Liver (tissue), 9 donors: Measurements from ENCODE around the gene STAC2. TPM values are rescaled to one million over a fixed set of nuclear protein-coding genes. Genes with fewer than 3 reads are reported as not detected.

ENCODE experiments used
- DNase-seq: peaks from one replicate; pipeline ENCODE4 v3.0.0-alpha.2; 2017; ENCODE audit warnings: low spot score
- H3K27ac ChIP-seq, 2 donors: one replicate each; pipeline ENCODE4 v1.7.0; 2013; ENCODE audit warnings: inconsistent platforms in 2 of 2, low read length in 2 of 2, control low read depth in 1 of 2, low read depth in 1 of 2, mild to moderate bottlenecking in 1 of 2
- H3K27me3 ChIP-seq, 4 donors: one replicate each; pipeline versions ENCODE4 v1.6.1 to v1.7.0; 2013; ENCODE audit warnings: low read length in 3 of 4, inconsistent platforms in 1 of 4, mild to moderate bottlenecking in 1 of 4, moderate library complexity in 1 of 4; ENCODE audit not compliant: control insufficient read depth in 4 of 4, insufficient read depth in 4 of 4
- H3K36me3 ChIP-seq, 4 donors: one replicate each; pipeline versions ENCODE4 v1.6.1 to v1.7.0; 2013; ENCODE audit warnings: low read length in 3 of 4, mild to moderate bottlenecking in 3 of 4, low read depth in 1 of 4, moderate library complexity in 1 of 4; ENCODE audit not compliant: control insufficient read depth in 4 of 4, insufficient read depth in 3 of 4
- H3K4me1 ChIP-seq, 4 donors: one replicate each; pipeline versions ENCODE4 v1.6.1 to v1.7.0; 2013; ENCODE audit warnings: low read length in 3 of 4, mild to moderate bottlenecking in 3 of 4, moderate library complexity in 1 of 4; ENCODE audit not compliant: control insufficient read depth in 4 of 4, insufficient read depth in 4 of 4
- H3K4me3 ChIP-seq, 3 donors: one replicate each; pipeline versions ENCODE4 v1.6.1 to v1.7.0; 2013; ENCODE audit warnings: low read length in 3 of 3, control low read depth in 1 of 3, low read depth in 1 of 3, mild to moderate bottlenecking in 1 of 3
- H3K9ac ChIP-seq, 2 donors: one replicate each; pipeline ENCODE4 v1.7.0; 2013; ENCODE audit warnings: low read length in 2 of 2, mild to moderate bottlenecking in 2 of 2, moderate library complexity in 2 of 2, control low read depth in 1 of 2, low read depth in 1 of 2
- H3K9me3 ChIP-seq, 4 donors: one replicate each; pipeline versions ENCODE4 v1.6.1 to v1.7.0; 2013; ENCODE audit warnings: low read length in 3 of 4; ENCODE audit not compliant: control insufficient read depth in 4 of 4
- ATF3 ChIP-seq: IDR thresholded peaks from 2 replicates; pipeline ENCODE4 v1.6.1; 2016; ENCODE audit warnings: antibody characterized with exemption
- EGR1 ChIP-seq, 2 donors: IDR thresholded peaks; 2 replicates each; pipeline ENCODE4 v1.6.1; 2016 to 2018; ENCODE audit warnings: antibody characterized with exemption in 2 of 2, low read depth in 2 of 2
- FOXA2 ChIP-seq: IDR thresholded peaks from 2 replicates; pipeline ENCODE4 v1.6.1; 2016; ENCODE audit warnings: antibody characterized with exemption
- GABPA ChIP-seq, 2 donors: IDR thresholded peaks in 1 of 2; conservative IDR thresholded peaks in 1 of 2; 2 replicates each; pipeline ENCODE4 v1.6.1; 2016; ENCODE audit warnings: antibody characterized with exemption in 2 of 2, mild to moderate bottlenecking in 1 of 2, moderate library complexity in 1 of 2
- HNF4A ChIP-seq, 2 donors: conservative IDR thresholded peaks; 2 replicates each; pipeline ENCODE4 v1.6.1; 2016; ENCODE audit warnings: antibody characterized with exemption in 2 of 2, mild to moderate bottlenecking in 2 of 2
- HNF4G ChIP-seq: IDR thresholded peaks from 2 replicates; pipeline ENCODE4 v1.6.1; 2016; ENCODE audit warnings: antibody characterized with exemption
- JUND ChIP-seq, 2 donors: IDR thresholded peaks; 2 replicates each; pipeline ENCODE4 v1.6.1; 2016; ENCODE audit warnings: antibody characterized with exemption in 2 of 2
- MAX ChIP-seq: IDR thresholded peaks from 2 replicates; pipeline ENCODE4 v1.6.1; 2016; ENCODE audit warnings: antibody characterized with exemption
- NR2F2 ChIP-seq: IDR thresholded peaks from 2 replicates; pipeline ENCODE4 v1.6.1; 2016; ENCODE audit warnings: antibody characterized with exemption
- RXRA ChIP-seq, 2 donors: IDR thresholded peaks; 2 replicates each; pipeline ENCODE4 v1.6.1; 2017 to 2018; ENCODE audit warnings: antibody characterized with exemption in 2 of 2, mild to moderate bottlenecking in 1 of 2
- SP1 ChIP-seq: IDR thresholded peaks from 2 replicates; pipeline ENCODE4 v1.6.1; 2018; ENCODE audit warnings: antibody characterized with exemption, mild to moderate bottlenecking
- TAF1 ChIP-seq: conservative IDR thresholded peaks from 2 replicates; pipeline ENCODE4 v1.6.1; 2016; ENCODE audit warnings: antibody characterized with exemption, mild to moderate bottlenecking
- YY1 ChIP-seq: IDR thresholded peaks from 2 replicates; pipeline ENCODE4 v1.6.1; 2016; ENCODE audit warnings: antibody characterized with exemption, mild to moderate bottlenecking
- ZBTB33 ChIP-seq: IDR thresholded peaks from 2 replicates; pipeline ENCODE4 v1.6.1; 2016; ENCODE audit warnings: antibody characterized with exemption
- WGBS: extraction: QIAGEN DNeasy Blood & Tissue Kit; methylation state at CpG from one replicate; pipeline ENCODE4 v1.1.7; 2013; 5-methylcytosine and 5-hydroxymethylcytosine counted together
- polyA plus RNA-seq, 2 donors: library from polyadenylated mRNA; stranded (reverse) in 1 of 2; unstranded in 1 of 2; fragments of 200-250 nt in 1 of 2; fragments of >200 nt in 1 of 2; fragmentation: Nextera tagmentation in 1 of 2; extraction: Ambion mirVana in 1 of 2; gene quantifications; one replicate each; pipeline versions ENCODE4 v1.2.1 to v1.2.3, GENCODE V29; 2013 to 2015
- total RNA-seq, 2 donors: library from RNA; depleted of rRNA; stranded (reverse); fragments of >200 nt; gene quantifications; one replicate each; pipeline ENCODE4 v1.2.3, GENCODE V29; 2014
- TF ChIP-seq, protein P1 (sequence below): fragments of 150-350 bp; IDR thresholded peaks from 2 replicates; pipeline ENCODE4 v1.5.1; 2017; ENCODE audit warnings: improper control_type of control experiment, low read depth, low read length; ENCODE audit not compliant: missing input control
- donor health status: healthy.
- donor health status: healthy.
- donor health status: healthy.
- donor health status: healthy.
- donor health status: healthy.

STAC2 gene
- total and polyA plus RNA-seq, 4 donors: not detected

- no peak for TF ChIP-seq ZBTB33
- TF ChIP-seq, protein P1, sequence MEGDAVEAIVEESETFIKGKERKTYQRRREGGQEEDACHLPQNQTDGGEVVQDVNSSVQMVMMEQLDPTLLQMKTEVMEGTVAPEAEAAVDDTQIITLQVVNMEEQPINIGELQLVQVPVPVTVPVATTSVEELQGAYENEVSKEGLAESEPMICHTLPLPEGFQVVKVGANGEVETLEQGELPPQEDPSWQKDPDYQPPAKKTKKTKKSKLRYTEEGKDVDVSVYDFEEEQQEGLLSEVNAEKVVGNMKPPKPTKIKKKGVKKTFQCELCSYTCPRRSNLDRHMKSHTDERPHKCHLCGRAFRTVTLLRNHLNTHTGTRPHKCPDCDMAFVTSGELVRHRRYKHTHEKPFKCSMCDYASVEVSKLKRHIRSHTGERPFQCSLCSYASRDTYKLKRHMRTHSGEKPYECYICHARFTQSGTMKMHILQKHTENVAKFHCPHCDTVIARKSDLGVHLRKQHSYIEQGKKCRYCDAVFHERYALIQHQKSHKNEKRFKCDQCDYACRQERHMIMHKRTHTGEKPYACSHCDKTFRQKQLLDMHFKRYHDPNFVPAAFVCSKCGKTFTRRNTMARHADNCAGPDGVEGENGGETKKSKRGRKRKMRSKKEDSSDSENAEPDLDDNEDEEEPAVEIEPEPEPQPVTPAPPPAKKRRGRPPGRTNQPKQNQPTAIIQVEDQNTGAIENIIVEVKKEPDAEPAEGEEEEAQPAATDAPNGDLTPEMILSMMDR: no peak
- no peak for TF ChIP-seq RXRA (IDR thresholded peaks at IDR 0.05)
- TF ChIP-seq MAX: no peak
- Histone ChIP-seq H3K36me3 (no peaks in the 10 kb centered on the region), H3K9me3 (no peaks in the 10 kb centered on the region), H3K9ac (no peak overlapping the region), H3K4me1 (peaks cover under 1 to 6% (median 4%) of the 10 kb centered on the region in 4 donors), H3K4me3 (no peak overlapping the region), H3K27ac (no peak overlapping the region), H3K27me3 (peaks cover 0 to 3% (median 1%) of the 10 kb centered on the region in 4 donors)
- no peak for DNase-seq
- WGBS: 69% methylated on average over 4 of the region's 4 CpGs
These were observed 55.6 kb downstream of the STAC2 start for GRCh38 chr17:39170109-39170508.

GRCh38 chr17:39169518-39169917, 56.2 kb downstream of the STAC2 start:
- DNase-seq: no peak
- no peak overlapping the region for H3K27ac ChIP-seq
- WGBS: 83% methylated on average over 3 of the region's 3 CpGs
- no peak overlapping the region for H3K9ac ChIP-seq
- H3K4me3 ChIP-seq: no peak overlapping the region
- no peak for TF ChIP-seq HNF4A (conservative IDR thresholded peaks at IDR 0.05)
- TF ChIP-seq ATF3: no peak
- TF ChIP-seq JUND (IDR thresholded peaks at IDR 0.05): no peak
- TF ChIP-seq RXRA (IDR thresholded peaks at IDR 0.05): no peak
- no peak for TF ChIP-seq YY1
- no peak for TF ChIP-seq EGR1 (IDR thresholded peaks at IDR 0.05; ENCODE audit: low read depth in 2 of 2)
- TF ChIP-seq SP1: no peak
- TF ChIP-seq ZBTB33: no peak
- TF ChIP-seq FOXA2: no peak
- no peak for TF ChIP-seq TAF1
- TF ChIP-seq HNF4G: no peak
- no peak for TF ChIP-seq NR2F2
- TF ChIP-seq GABPA (IDR thresholded peaks at IDR 0.05 in 1 of 2, conservative IDR thresholded peaks at IDR 0.05 in 1 of 2): no peak
- peaks cover 0 to 3% (median 1%) of the 10 kb centered on the region in 4 donors for H3K27me3 ChIP-seq
- peaks cover 5 to 8% (median 5%) of the 10 kb centered on the region in 4 donors for H3K4me1 ChIP-seq
- no peaks in the 10 kb centered on the region for H3K9me3 ChIP-seq
- no peaks in the 10 kb centered on the region for H3K36me3 ChIP-seq
